ENCODE results near the gene SPON1.

DNA sequence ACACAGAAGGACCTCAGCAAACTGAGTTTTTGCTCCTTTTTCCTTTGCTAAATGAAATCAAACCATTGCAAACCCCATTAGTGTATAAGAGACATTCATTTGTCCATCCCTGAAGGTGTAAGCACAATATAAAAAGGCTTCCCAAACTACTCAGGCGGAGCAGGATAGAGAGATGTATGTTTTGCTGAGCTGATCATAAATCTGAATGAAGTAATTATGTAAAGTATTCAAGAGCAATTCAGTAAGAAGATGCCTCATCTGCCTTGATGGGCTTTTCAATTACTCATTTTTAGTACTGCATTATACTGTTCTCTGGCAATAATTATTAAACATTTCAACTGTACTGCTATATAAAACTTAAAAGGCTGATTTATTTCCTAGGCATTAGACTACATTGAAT is 65.0 kb downstream of the SPON1 start:
- TF ChIP-seq, protein P1, sequence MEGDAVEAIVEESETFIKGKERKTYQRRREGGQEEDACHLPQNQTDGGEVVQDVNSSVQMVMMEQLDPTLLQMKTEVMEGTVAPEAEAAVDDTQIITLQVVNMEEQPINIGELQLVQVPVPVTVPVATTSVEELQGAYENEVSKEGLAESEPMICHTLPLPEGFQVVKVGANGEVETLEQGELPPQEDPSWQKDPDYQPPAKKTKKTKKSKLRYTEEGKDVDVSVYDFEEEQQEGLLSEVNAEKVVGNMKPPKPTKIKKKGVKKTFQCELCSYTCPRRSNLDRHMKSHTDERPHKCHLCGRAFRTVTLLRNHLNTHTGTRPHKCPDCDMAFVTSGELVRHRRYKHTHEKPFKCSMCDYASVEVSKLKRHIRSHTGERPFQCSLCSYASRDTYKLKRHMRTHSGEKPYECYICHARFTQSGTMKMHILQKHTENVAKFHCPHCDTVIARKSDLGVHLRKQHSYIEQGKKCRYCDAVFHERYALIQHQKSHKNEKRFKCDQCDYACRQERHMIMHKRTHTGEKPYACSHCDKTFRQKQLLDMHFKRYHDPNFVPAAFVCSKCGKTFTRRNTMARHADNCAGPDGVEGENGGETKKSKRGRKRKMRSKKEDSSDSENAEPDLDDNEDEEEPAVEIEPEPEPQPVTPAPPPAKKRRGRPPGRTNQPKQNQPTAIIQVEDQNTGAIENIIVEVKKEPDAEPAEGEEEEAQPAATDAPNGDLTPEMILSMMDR (IDR thresholded peaks at IDR 0.05): no peak
- TF ChIP-seq POLR2A (IDR thresholded peaks at IDR 0.05) (no peak), POLR2AphosphoS5 (IDR thresholded peaks at IDR 0.05) (no peak)

Measured in transverse colon (tissue), 4 donors.